Liver (tissue), 9 donors: Measurements from ENCODE around the gene COL19A1. TPM values are rescaled to one million over a fixed set of nuclear protein-coding genes. Genes with fewer than 3 reads are reported as not detected.

Source experiments
- DNase-seq: peaks from one replicate; pipeline ENCODE4 v3.0.0-alpha.2; 2017; ENCODE audit warnings: low spot score
- H3K27ac ChIP-seq, 2 donors: one replicate each; pipeline ENCODE4 v1.7.0; 2013; ENCODE audit warnings: inconsistent platforms in 2 of 2, low read length in 2 of 2, control low read depth in 1 of 2, low read depth in 1 of 2, mild to moderate bottlenecking in 1 of 2
- H3K27me3 ChIP-seq, 4 donors: one replicate each; pipeline versions ENCODE4 v1.6.1 to v1.7.0; 2013; ENCODE audit warnings: low read length in 3 of 4, inconsistent platforms in 1 of 4, mild to moderate bottlenecking in 1 of 4, moderate library complexity in 1 of 4; ENCODE audit not compliant: control insufficient read depth in 4 of 4, insufficient read depth in 4 of 4
- H3K36me3 ChIP-seq, 4 donors: one replicate each; pipeline versions ENCODE4 v1.6.1 to v1.7.0; 2013; ENCODE audit warnings: low read length in 3 of 4, mild to moderate bottlenecking in 3 of 4, low read depth in 1 of 4, moderate library complexity in 1 of 4; ENCODE audit not compliant: control insufficient read depth in 4 of 4, insufficient read depth in 3 of 4
- H3K4me1 ChIP-seq, 4 donors: one replicate each; pipeline versions ENCODE4 v1.6.1 to v1.7.0; 2013; ENCODE audit warnings: low read length in 3 of 4, mild to moderate bottlenecking in 3 of 4, moderate library complexity in 1 of 4; ENCODE audit not compliant: control insufficient read depth in 4 of 4, insufficient read depth in 4 of 4
- H3K4me3 ChIP-seq, 3 donors: one replicate each; pipeline versions ENCODE4 v1.6.1 to v1.7.0; 2013; ENCODE audit warnings: low read length in 3 of 3, control low read depth in 1 of 3, low read depth in 1 of 3, mild to moderate bottlenecking in 1 of 3
- H3K9ac ChIP-seq, 2 donors: one replicate each; pipeline ENCODE4 v1.7.0; 2013; ENCODE audit warnings: low read length in 2 of 2, mild to moderate bottlenecking in 2 of 2, moderate library complexity in 2 of 2, control low read depth in 1 of 2, low read depth in 1 of 2
- H3K9me3 ChIP-seq, 4 donors: one replicate each; pipeline versions ENCODE4 v1.6.1 to v1.7.0; 2013; ENCODE audit warnings: low read length in 3 of 4; ENCODE audit not compliant: control insufficient read depth in 4 of 4
- ATF3 ChIP-seq: IDR thresholded peaks from 2 replicates; pipeline ENCODE4 v1.6.1; 2016; ENCODE audit warnings: antibody characterized with exemption
- CTCF ChIP-seq: fragments of 150-350 bp; IDR thresholded peaks from 2 replicates; pipeline ENCODE4 v1.5.1; 2017; ENCODE audit warnings: improper control_type of control experiment, low read depth, low read length; ENCODE audit not compliant: missing input control
- EGR1 ChIP-seq, 2 donors: IDR thresholded peaks; 2 replicates each; pipeline ENCODE4 v1.6.1; 2016 to 2018; ENCODE audit warnings: antibody characterized with exemption in 2 of 2, low read depth in 2 of 2
- FOXA1 ChIP-seq: IDR thresholded peaks from 2 replicates; pipeline ENCODE4 v1.6.1; 2016; ENCODE audit warnings: antibody characterized with exemption
- FOXA2 ChIP-seq: IDR thresholded peaks from 2 replicates; pipeline ENCODE4 v1.6.1; 2016; ENCODE audit warnings: antibody characterized with exemption
- GABPA ChIP-seq, 2 donors: IDR thresholded peaks in 1 of 2; conservative IDR thresholded peaks in 1 of 2; 2 replicates each; pipeline ENCODE4 v1.6.1; 2016; ENCODE audit warnings: antibody characterized with exemption in 2 of 2, mild to moderate bottlenecking in 1 of 2, moderate library complexity in 1 of 2
- HNF4A ChIP-seq, 2 donors: conservative IDR thresholded peaks; 2 replicates each; pipeline ENCODE4 v1.6.1; 2016; ENCODE audit warnings: antibody characterized with exemption in 2 of 2, mild to moderate bottlenecking in 2 of 2
- HNF4G ChIP-seq: IDR thresholded peaks from 2 replicates; pipeline ENCODE4 v1.6.1; 2016; ENCODE audit warnings: antibody characterized with exemption
- JUND ChIP-seq, 2 donors: IDR thresholded peaks; 2 replicates each; pipeline ENCODE4 v1.6.1; 2016; ENCODE audit warnings: antibody characterized with exemption in 2 of 2
- MAX ChIP-seq: IDR thresholded peaks from 2 replicates; pipeline ENCODE4 v1.6.1; 2016; ENCODE audit warnings: antibody characterized with exemption
- NR2F2 ChIP-seq: IDR thresholded peaks from 2 replicates; pipeline ENCODE4 v1.6.1; 2016; ENCODE audit warnings: antibody characterized with exemption
- RAD21 ChIP-seq, 2 donors: IDR thresholded peaks; 2 replicates each; pipeline ENCODE4 v1.6.1; 2016; ENCODE audit warnings: antibody characterized with exemption in 2 of 2, mild to moderate bottlenecking in 2 of 2
- REST ChIP-seq: IDR thresholded peaks from 2 replicates; pipeline ENCODE4 v1.6.1; 2016; ENCODE audit warnings: antibody characterized with exemption, mild to moderate bottlenecking
- RXRA ChIP-seq, 2 donors: IDR thresholded peaks; 2 replicates each; pipeline ENCODE4 v1.6.1; 2017 to 2018; ENCODE audit warnings: antibody characterized with exemption in 2 of 2, mild to moderate bottlenecking in 1 of 2
- SP1 ChIP-seq: IDR thresholded peaks from 2 replicates; pipeline ENCODE4 v1.6.1; 2018; ENCODE audit warnings: antibody characterized with exemption, mild to moderate bottlenecking
- TAF1 ChIP-seq: conservative IDR thresholded peaks from 2 replicates; pipeline ENCODE4 v1.6.1; 2016; ENCODE audit warnings: antibody characterized with exemption, mild to moderate bottlenecking
- YY1 ChIP-seq: IDR thresholded peaks from 2 replicates; pipeline ENCODE4 v1.6.1; 2016; ENCODE audit warnings: antibody characterized with exemption, mild to moderate bottlenecking
- ZBTB33 ChIP-seq: IDR thresholded peaks from 2 replicates; pipeline ENCODE4 v1.6.1; 2016; ENCODE audit warnings: antibody characterized with exemption
- WGBS: extraction: QIAGEN DNeasy Blood & Tissue Kit; methylation state at CpG from one replicate; pipeline ENCODE4 v1.1.7; 2013; 5-methylcytosine and 5-hydroxymethylcytosine counted together
- polyA plus RNA-seq, 2 donors: library from polyadenylated mRNA; stranded (reverse) in 1 of 2; unstranded in 1 of 2; fragments of 200-250 nt in 1 of 2; fragments of >200 nt in 1 of 2; fragmentation: Nextera tagmentation in 1 of 2; extraction: Ambion mirVana in 1 of 2; gene quantifications; one replicate each; pipeline versions ENCODE4 v1.2.1 to v1.2.3, GENCODE V29; 2013 to 2015
- total RNA-seq, 2 donors: library from RNA; depleted of rRNA; stranded (reverse); fragments of >200 nt; gene quantifications; one replicate each; pipeline ENCODE4 v1.2.3, GENCODE V29; 2014
- donor health status: healthy.
- donor health status: healthy.
- donor health status: healthy.
- donor health status: healthy.
- donor health status: healthy.

The COL19A1 gene
- total and polyA plus RNA-seq, 4 donors, result 0.25 to 0.51 TPM; not detected in 2

GRCh38 chr6:69884231-69884630, 17.9 kb downstream of the COL19A1 start:
- Histone ChIP-seq H3K9ac (no peak overlapping the region), H3K27me3 (no peaks in the 10 kb centered on the region), H3K4me3 (no peak overlapping the region), H3K36me3 (no peaks in the 10 kb centered on the region), H3K9me3 (no peaks in the 10 kb centered on the region), H3K4me1 (no peaks in the 10 kb centered on the region), H3K27ac (no peak overlapping the region)
- 96% methylated on average over 2 of the region's 2 CpGs for WGBS
- TF ChIP-seq FOXA1 (no peak), REST (no peak), ZBTB33 (no peak), YY1 (no peak), GABPA (IDR thresholded peaks at IDR 0.05 in 1 of 2, conservative IDR thresholded peaks at IDR 0.05 in 1 of 2) (no peak), FOXA2 (no peak), HNF4A (conservative IDR thresholded peaks at IDR 0.05) (no peak), NR2F2 (no peak), ATF3 (no peak), HNF4G (no peak), MAX (no peak), JUND (IDR thresholded peaks at IDR 0.05) (no peak), EGR1 (IDR thresholded peaks at IDR 0.05; ENCODE audit: low read depth in 2 of 2) (no peak), CTCF (no peak), RAD21 (IDR thresholded peaks at IDR 0.05) (no peak), RXRA (IDR thresholded peaks at IDR 0.05) (no peak), SP1 (no peak)
- no peak for DNase-seq

GRCh38 chr6:69887026-69887425, 20.7 kb downstream of the COL19A1 start:
- no peak overlapping the region for H3K4me3 ChIP-seq
- WGBS, result 82% methylated on average over 1 of the region's 1 CpG
- H3K27ac ChIP-seq, result no peak overlapping the region
- H3K4me1 ChIP-seq, result no peaks in the 10 kb centered on the region
- DNase-seq, result no peak
- H3K36me3 ChIP-seq, result no peaks in the 10 kb centered on the region
- H3K9ac ChIP-seq, result no peak overlapping the region
- H3K27me3 ChIP-seq, result no peaks in the 10 kb centered on the region
- H3K9me3 ChIP-seq, result no peaks in the 10 kb centered on the region
- TF ChIP-seq TAF1 (no peak), YY1 (no peak), ATF3 (no peak), CTCF (no peak), FOXA2 (no peak), REST (no peak), NR2F2 (no peak), GABPA (IDR thresholded peaks at IDR 0.05 in 1 of 2, conservative IDR thresholded peaks at IDR 0.05 in 1 of 2) (no peak), RXRA (IDR thresholded peaks at IDR 0.05) (no peak)
